ENCODE results near the gene DPF1.

The DPF1 gene

GRCh38 chr19:38196245-38196837 lies 27.7 kb downstream of the DPF1 start:
- DNase-seq, result no peak

DNA sequence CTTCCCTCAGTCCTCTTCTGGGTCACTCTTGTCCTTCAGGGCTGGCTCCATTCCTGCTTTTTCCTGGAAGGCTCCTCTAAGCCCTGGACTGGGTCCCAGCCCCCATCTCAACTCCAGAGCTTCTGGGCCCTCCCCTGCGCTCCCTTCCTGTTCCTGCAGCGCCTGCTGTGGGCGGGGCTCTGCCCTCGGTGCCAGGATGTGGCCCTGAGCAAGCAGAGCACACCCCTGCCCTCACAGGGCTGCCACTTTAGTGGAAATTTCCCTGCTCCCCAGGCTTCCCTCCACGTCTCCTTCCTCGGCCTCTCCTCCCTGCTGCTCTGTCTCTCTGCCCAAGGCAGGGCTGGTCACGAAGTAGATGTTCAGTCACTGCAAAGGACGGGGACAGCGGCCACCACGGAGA lies 28.8 kb downstream of the DPF1 start:
- DNase-seq, result no peak

- DNase-seq, result no peak
Observed at GRCh38 chr19:38194061-38194701, 29.8 kb downstream of the DPF1 start.

- DNase-seq, result no peak
Observed at GRCh38 chr19:38193445-38193844, 30.6 kb downstream of the DPF1 start.

DNA sequence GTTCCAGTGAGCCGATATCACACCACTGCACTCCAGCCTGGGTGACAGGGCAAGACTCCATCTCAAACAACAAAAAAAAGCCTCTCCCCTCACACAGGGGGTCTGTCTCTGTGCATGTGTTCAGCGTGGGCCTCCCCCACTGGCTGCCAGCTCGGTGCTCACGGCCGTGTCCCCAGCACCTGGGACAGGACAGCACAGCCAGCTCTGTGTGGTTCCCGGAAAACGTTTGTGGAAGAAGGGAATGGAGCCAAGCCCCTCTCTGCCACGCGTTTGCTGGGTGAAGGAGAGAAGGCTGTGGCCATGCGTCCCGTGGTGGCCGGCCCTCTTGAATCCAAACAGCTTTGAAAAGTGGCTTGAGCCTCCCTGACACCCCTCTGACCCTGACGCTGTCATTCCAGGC lies 32.3 kb downstream of the DPF1 start:
- no peak for DNase-seq

DNA sequence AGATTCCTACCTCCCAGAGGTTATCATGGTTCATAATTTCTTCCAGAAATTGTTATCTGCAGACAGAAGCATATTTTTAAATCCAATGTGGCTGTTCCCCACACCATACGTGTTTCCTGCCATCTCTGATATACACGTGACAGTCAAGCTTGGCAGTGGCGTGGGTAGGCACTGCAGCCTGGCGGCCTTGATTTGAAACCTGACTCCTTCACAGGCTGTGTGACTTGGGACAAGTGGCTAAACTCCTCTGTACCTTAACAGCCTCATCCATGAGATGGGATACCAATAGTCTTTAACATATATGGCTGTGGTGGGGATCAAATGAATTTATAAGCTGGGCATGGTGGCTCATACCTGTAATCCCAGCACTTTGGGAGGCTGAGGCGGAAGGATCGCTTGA lies 33.2 kb downstream of the DPF1 start:
- no peak for DNase-seq

DNA sequence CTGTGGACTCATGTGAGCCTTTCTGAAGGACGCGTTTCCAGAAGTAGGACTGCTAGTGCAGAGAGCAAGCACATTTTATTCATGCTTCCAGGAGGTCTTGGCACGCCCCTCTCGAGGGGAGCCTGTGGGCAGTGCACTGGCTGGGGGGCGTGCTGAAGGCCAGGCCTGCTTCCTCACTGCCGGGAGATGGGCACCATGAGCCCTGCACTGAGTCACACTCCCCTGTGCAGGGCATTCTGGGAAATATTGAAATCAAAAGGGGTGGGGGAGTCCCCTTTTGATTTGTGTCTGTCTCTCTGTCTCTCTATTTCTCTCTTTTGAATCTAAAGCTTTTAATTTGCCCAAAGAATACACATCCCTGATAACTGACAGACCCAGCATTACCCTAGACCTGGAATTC lies 34.0 kb downstream of the DPF1 start:
- DNase-seq, result no peak

DNA sequence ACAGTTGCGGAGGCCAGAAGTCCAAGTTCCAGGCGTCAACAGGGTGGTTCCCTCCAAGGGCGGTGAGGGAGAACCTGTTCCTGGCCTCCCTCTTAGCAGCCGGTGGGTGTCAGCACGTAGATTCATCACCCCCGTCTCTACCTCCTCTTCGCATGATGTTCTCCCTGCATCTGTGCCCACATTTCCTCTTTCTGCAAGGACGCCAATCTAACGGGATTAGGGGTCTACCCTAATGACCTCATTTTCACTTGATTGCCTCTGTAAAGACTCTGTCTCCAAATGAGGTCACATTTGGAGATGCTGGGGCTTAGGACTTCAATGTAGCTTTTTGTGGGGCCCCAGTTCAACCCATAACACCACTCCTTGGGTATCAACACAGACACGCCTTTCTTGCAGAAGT lies 38.5 kb downstream of the DPF1 start:
- no peak for DNase-seq

DNA sequence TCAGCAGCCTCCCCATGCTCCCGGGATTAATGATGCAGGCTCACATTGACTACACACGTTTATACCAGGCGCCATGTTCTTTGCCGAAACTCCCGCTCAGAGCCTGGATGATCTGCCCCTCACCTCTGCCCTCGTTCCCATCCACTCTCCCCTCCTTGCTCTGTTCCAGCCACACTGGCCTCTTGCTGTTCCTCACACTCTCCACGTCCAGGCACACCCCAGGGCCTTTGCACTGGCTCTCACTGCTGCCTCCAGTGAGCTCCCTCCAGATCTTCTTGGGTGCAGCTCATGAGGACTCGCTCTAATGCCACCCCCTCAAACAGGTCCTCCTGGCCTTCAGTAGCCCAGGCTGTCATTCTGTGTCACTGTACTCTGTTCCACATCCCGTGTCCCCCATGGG lies 39.2 kb downstream of the DPF1 start:
- no peak for DNase-seq

DNA sequence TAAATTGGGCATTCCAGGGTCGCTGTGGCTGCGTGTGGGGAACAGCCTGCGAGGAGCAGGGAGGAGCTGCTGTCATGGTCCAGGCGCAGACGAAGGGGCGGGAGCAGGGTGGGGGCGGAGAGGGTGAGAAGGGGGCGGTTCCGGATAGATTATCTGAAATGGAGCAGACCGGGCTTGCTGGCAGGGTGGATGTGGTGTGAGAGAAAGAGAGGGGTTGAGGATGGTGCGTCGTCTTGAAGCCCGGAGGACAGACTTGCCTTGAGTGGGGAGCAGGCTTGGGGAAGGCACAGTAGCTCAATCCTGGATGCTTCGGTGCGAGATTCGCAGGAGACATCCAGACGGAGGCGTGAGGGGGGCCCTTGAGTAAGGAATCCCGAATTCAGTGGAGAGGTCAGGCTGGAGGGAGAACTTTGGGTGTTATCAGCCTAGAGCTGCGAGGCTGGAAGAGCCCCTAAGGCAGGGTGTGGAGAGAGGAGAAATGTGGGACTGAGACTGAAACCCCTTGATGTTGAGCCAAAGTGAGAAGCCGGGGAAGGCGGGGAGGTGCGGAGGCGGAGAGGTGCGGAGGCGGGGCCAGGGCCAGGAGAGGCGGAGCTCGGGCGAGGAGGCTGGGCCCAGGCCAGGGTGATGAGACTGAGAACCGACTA lies 40.6 kb downstream of the DPF1 start:
- DNase-seq, result no peak

DNA sequence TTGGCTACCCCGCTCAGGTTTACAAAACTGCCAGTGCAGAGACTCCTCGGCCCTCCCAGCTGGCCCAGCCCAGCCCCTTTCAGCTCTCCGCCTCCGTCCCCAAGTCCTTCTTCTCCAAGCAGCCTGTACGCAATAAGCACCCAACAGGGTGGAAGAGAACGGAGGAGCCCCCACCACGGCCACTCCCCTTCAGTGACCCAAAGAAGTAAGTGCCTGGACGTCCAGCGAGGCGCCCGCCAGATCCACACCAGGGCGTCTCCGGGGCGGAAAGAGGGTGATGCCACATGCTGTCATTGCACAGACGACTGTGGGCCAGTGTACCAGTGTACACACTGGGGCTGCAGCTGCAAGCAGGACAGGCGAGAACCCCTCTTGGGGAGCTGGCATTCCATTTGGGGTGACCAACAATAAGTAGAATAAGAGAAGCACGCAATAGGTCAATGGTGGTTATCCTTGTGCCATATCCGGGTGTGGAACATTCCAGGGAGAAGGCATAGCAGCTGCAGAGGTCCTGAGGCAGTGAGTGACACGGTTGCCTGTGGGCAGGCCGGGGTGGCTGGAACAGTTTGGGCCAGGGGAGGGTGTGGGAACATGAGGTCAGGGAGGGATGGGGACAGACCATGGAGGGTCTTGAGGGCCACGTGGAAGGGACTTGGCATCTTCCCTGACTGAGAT lies 41.3 kb downstream of the DPF1 start:
- no peak for DNase-seq

- no peak for DNase-seq
Observed at GRCh38 chr19:38180071-38180470, 44.0 kb downstream of the DPF1 start.

GRCh38 chr19:38175422-38175821 lies 48.6 kb downstream of the DPF1 start:
- no peak for DNase-seq

DNA sequence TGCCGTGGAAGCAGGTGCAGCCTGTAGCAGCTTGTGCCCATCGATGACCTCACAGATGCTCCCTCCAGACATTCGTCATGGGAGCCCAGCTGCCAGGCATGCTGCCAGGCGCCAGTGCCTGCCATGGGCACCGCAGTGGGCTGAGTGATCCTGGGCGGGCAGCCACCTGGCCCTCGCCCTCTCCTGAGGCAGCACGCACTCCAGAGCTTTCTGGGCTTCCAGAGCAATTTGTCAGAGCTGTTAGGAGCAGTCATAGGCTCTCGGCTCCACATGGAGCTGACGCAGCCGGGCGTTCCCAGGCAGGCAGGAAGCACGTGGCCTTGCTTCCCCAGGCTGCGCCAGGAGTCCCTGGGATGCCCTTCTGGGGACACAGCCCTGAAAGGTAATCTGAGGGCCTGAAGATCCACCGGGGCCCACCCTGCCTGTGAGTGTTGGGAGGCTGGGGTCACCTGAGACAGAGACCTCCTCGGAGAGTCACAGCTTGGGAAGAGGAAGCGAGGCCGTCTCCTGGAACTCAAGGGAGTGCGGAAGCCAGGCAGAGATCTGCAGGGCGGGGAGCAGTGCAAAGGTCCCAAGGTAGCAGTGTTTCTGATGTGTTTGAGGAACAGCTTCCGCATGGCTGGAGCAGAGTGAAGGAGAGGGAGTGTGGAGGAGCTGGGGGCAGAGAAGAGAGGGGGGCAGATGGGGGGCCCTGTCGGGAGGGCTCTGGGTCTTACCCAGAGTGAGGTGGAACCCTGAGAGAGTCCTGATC lies 50.6 kb downstream of the DPF1 start:
- no peak for DNase-seq

DNA sequence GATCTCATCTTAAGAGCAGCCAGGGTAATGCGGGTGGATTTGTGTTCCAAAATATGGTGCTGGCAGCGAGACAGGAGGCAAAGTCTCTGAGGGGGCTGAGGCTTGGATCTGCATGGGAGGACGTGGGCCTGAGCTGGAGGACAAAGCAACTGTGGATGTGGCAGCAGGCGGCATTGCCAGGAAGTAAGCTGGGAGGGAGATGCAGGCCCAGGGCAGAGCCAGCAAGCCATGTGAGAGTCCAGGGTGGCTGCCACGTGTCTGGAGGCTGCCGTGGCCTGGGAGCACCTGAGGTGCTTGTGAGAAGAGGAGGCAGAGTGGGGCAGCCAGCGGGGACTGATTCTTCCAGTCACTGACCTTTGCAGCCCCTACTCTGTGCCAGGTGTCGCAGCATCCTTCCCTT lies 52.0 kb downstream of the DPF1 start:
- no peak for DNase-seq

- no peak for DNase-seq
Observed at GRCh38 chr19:38170334-38170733, 53.7 kb downstream of the DPF1 start.

DNA sequence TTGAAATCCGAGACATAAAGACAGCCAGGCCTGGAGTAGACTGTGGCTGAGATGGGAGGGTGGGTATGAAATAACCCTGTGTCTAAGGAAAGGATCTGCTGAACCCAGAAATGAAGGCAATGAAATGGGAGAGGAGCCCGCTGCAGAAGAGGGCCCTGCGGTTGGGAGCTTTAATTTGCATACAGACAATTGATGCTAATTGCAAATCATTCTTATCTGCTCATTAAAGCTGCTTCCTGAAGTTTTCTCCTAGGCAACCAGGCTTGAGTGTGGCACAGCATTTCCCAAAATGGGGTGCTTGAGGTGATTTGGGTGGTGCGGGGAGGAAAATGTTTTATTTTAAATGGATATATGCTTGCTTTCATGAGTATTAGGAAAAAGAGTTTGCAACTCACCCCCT lies 55.4 kb downstream of the DPF1 start:
- no peak for DNase-seq

- no peak for DNase-seq
Observed at GRCh38 chr19:38165335-38165734, 58.7 kb downstream of the DPF1 start.

GRCh38 chr19:38164526-38164925 lies 59.5 kb downstream of the DPF1 start:
- DNase-seq, result no peak

DNA sequence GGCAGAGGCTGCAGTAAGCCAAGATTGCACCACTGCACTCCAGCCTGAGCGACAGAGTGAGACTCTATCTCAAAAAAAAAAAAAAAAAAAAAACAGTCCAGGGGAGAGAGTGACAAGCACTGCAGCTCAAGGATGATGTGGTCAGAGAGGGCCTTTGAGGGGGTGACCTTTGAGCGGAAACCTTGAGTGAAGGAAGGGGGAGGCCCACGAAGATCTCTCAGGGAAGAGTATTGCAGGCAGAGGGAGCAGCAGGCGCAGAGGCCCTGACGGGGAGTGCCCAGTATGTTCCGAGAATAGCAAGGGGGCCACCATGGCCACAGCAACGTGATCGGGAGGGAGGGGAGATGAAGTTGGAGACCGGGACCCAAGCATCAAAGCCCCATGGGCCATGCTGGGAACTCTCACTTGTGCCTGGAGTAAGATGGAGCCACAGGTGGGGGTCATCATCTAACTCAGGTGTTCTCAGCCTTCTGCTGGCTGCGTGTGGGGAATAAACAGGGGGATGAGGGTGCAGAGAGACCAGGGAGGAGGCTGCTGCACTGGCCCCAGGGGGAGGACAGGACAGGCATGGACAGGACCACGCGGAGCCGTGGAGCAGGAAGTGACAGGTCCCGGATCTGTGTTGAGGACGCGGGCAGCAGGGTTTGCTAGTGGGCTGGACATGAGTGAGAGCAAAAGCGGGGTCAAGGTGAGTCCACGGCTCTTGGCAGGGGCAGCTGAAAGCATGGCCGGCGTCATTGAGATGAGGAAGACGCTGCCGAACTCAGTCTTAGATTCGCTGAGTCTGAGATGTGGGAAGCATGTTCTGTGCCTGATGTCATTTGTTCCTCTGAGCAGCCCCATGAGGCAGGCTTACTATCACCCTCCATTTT lies 60.4 kb downstream of the DPF1 start:
- no peak for DNase-seq

- no peak for DNase-seq
Observed at GRCh38 chr19:38162632-38163031, 61.4 kb downstream of the DPF1 start.

GRCh38 chr19:38162094-38162493 lies 61.9 kb downstream of the DPF1 start:
- DNase-seq, result no peak

Data from NCI-H1930 (cell line).